NCI-H748 treated with DMSO at 0.1 percent for 48 hours (cell line): Measurements from ENCODE around the gene PADI1.
A peak's percentile ranks its signal among the peaks of the same experiment; 100 is the strongest.

Source experiments
- DNase-seq: peaks from one replicate; lab custom pipeline; 2025; lab: John Stamatoyannopoulos, UW

Gene PADI1

GRCh38 chr1:17272646-17273045, 67.7 kb downstream of the PADI1 start:
- DNase-seq: no peak

- no peak for DNase-seq
Measured at GRCh38 chr1:17273096-17273495, 68.2 kb downstream of the PADI1 start.

DNA sequence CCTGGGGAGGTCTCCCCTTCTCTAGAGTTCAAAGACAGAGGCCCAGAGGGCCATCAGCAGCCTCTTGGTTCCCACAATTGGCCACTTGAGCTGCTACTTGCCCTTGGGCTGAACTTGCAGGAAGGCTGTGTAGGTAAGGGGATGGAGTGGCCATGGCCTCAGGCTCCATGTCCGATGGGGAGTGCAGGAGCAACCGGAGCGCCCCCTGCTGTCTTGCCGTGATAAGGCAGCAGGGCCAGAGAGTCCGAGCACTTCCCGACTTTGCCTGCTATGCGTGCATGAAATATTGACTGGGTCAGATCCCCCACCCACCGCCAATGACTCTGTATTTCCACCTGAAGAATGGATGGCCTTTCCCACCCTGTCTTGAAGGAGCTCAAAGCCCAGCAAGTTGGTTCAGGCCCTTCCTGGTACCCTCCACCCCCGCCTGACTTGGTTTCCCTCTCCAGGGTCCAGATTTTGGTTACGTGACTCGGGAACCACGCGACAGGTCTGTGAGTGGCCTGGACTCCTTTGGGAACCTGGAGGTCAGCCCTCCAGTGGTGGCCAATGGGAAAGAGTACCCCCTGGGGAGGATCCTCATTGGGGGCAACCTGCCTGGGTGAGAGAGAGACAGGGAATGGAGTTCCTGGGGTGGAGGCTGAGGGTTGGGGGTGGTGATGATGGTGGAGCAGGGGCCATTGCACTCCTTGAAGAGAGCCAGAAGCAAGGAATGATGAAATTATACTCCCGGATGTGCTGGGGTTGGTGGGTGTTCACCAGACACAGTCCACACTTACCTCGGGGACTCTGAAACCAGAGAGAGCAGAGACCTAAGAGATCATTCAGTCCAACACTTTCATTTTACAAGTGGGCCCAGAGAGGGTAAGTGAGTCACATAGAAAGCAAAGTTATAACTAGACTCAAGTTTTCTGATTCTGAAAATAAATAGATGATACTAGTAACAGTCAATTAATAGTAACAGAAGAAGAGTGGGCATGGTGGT, 69.5 kb downstream of the PADI1 start:
- no peak for DNase-seq

GRCh38 chr1:17276568-17276967, 71.6 kb downstream of the PADI1 start:
- no peak for DNase-seq

- DNase-seq: no peak
Measured at GRCh38 chr1:17277511-17278159, 72.7 kb downstream of the PADI1 start.

- no peak for DNase-seq
Measured at GRCh38 chr1:17278996-17279830, 74.3 kb downstream of the PADI1 start.

- DNase-seq: no peak
Measured at GRCh38 chr1:17280436-17280835, 75.5 kb downstream of the PADI1 start.

- DNase-seq: no peak
Measured at GRCh38 chr1:17280894-17281293, 76.0 kb downstream of the PADI1 start.

DNA sequence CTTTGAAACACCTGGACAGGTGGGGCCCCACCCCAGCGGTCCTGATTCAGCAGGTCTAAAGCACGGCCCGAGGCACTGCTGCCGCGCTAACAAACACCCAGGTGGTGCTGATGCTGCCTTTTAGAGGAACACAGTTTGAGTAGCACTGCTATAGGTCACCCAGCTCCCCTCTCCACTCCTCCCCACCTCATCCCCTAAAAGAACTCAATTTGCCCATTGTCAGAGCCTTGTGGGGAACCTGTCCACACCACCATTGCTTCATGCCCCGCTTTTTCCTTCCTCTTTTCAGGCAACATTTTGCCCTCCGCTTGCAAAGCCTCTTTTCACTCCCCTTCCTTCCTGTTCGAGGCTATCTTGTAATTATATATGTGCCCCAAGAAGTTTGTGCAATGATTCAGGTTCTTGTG, 76.8 kb downstream of the PADI1 start:
- DNase-seq: no peak

- DNase-seq: no peak
Measured at GRCh38 chr1:17282836-17283235, 77.9 kb downstream of the PADI1 start.

DNA sequence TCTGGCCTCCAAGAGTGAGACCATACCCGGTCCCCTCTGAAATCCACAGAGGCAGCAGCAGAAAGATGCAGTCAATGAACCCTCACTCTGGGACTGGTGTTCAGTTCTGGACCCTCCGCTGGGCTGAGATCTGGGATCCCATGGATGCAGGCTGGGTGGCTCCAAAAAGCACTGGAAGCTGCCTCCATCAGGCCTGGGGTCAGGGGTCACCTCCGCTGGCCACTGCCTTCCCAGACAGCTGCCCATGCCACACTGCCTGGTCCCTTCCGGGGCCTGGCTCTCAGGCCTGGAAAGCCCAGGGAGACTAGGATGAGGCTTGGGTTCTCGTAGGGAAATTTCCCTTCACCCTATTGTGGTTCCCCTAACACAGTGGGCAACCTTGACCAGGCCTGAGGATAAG, 81.7 kb downstream of the PADI1 start:
- no peak for DNase-seq

GRCh38 chr1:17287130-17287776, 82.3 kb downstream of the PADI1 start:
- no peak for DNase-seq

- no peak for DNase-seq
Measured at GRCh38 chr1:17289721-17290120, 84.8 kb downstream of the PADI1 start.

DNA sequence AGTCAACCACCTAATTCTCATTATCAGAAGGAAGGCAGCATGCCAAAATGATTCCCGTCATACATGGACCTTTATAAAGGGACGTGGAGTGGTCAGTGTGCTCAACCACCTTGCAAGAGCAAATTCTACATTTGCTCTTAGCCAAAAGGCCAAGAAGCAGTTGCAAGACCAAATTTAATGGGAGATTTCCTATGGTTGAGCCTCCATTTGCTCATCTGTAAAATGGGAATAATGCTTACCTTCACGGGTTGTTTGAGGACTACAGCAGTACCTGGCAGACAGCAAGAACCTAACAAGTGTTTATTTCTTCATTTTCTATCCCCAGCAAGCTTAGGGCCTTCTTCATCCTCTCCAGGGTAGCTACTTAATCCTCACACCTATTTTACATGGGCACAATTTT, 85.6 kb downstream of the PADI1 start:
- DNase-seq: no peak

DNA sequence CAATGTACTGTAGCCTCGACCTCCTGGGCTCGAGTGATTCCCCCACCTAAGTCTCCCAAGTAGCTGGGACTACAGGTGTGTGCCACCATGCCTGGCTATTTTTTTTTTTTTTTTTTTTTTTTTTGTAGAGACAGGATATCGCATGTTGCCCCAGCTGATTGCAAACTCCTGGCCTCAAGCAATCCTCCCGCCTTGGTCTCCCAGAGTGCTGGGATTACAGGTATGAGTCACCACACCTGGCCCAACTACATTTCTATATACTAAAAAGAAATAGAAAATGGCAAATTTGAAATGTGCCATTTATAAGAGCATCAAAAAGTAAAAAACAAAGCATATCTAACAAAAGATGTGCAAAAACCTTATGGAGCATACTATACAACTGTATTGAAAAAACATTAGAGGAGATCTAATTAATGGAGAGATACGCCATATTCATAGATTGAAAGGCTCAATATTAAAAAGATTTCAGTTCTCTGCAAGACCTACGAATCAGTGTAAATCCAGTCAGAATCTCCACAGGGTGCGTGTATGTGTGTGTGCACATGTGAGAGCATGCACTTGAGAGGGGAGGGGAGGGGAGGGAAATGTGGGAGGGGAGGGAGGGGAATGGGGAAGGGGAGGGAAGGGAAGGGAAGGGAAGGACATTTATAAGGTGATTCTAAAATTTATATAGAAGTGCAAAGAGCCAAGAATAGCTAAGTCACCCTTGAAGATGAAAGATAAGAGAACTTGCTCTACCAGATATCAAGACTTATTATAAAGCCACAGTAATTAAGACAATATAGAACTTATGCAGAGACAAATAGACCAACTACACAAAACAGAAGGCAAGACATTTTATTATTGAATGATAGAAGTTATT, 87.6 kb downstream of the PADI1 start:
- no peak for DNase-seq

DNA sequence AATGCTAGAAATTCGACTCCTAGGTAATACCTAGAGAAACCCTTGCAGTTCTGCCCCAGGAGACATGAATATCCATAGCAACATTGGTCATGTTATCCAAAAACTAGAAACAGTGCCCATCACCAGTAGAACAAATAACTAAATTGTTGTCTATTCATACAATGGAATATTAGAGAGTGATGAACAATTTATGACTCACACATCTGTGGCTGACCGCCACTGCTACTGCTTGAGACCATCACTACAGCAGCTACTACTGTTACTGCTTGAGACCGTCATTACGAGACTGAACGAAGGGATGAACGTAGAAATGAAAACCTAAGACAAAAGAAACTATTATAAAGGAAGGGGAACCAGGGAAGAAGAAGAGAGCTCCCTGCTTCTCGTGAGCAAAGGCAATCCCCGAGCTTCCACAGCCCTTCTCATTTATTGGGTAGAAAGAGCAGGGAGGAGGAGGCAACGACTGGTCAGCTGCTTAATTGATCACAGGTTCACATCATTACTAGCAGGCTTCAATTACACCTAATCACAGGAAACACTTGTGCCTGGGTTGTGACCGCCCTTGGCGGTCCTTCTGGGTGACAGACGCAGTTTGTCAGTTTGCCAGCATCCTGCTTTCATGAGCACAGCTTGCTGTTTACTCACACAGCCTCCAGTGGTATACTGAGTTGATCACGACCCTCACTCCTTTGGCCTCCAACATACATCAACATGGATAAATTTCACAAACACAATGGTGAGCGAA, 88.9 kb downstream of the PADI1 start:
- peak; percentile 52 for DNase-seq

GRCh38 chr1:17295292-17295691, 90.4 kb downstream of the PADI1 start:
- DNase-seq: no peak
